Mesenchymal stem cell (in vitro differentiated cells and primary cell): ENCODE results near the gene CELF5.
"Not testable (repeated sequence)": the region's sequence is repeated elsewhere in the genome, so short reads cannot be mapped to it uniquely, and the experiment has no call there.

Experiments used
- DNase-seq: peaks from one replicate; pipeline ENCODE4 v3.0.0-alpha.2; 2013
- H2AFZ ChIP-seq: one replicate; pipeline ENCODE4 v1.6.1; 2013; ENCODE audit warnings: low read depth, mild to moderate bottlenecking, control low read depth, inconsistent platforms, low read length, moderate library complexity
- H2AK5ac ChIP-seq: 2 replicates; pipeline ENCODE4 v1.6.1; 2013; ENCODE audit warnings: low read length, moderate library complexity, mild to moderate bottlenecking, inconsistent platforms; ENCODE audit not compliant: severe bottlenecking
- H2BK120ac ChIP-seq: one replicate; pipeline ENCODE4 v1.6.1; 2013; ENCODE audit warnings: low read depth, mild to moderate bottlenecking, inconsistent platforms, low read length, moderate library complexity
- H2BK12ac ChIP-seq, 2 experiments: one replicate each; pipeline ENCODE4 v1.6.1; 2013; ENCODE audit warnings: inconsistent platforms in 2 of 2, low read length in 2 of 2, mild to moderate bottlenecking in 2 of 2, moderate library complexity in 2 of 2, control low read depth in 1 of 2
- H2BK15ac ChIP-seq: one replicate; pipeline ENCODE4 v1.6.1; 2013; ENCODE audit warnings: mild to moderate bottlenecking, low read depth, inconsistent platforms; ENCODE audit not compliant: poor library complexity, severe bottlenecking
- H2BK5ac ChIP-seq: 2 replicates; pipeline ENCODE4 v1.6.1; 2013; ENCODE audit warnings: low read depth, mild to moderate bottlenecking, low read length, control low read depth, inconsistent platforms; ENCODE audit not compliant: poor library complexity, severe bottlenecking
- H3K14ac ChIP-seq, 2 experiments: one replicate each; pipeline ENCODE4 v1.6.1; 2013; ENCODE audit warnings: inconsistent platforms in 2 of 2, low read length in 2 of 2, control low read depth in 1 of 2, mild to moderate bottlenecking in 1 of 2, moderate library complexity in 1 of 2
- H3K18ac ChIP-seq, 2 experiments: one replicate each; pipeline ENCODE4 v1.6.1; 2013; ENCODE audit warnings: inconsistent platforms in 2 of 2, low read length in 2 of 2, control low read depth in 1 of 2, low read depth in 1 of 2, mild to moderate bottlenecking in 1 of 2
- H3K23ac ChIP-seq, 2 experiments: one replicate each; pipeline ENCODE4 v1.6.1; 2013; ENCODE audit warnings: inconsistent platforms in 2 of 2, low read length in 2 of 2, mild to moderate bottlenecking in 2 of 2, moderate library complexity in 2 of 2, control low read depth in 1 of 2
- H3K27ac ChIP-seq: 2 replicates; pipeline ENCODE4 v1.5.1; 2013; ENCODE audit warnings: mild to moderate bottlenecking, moderate library complexity, low read length, control low read depth, inconsistent platforms; ENCODE audit not compliant: poor library complexity, severe bottlenecking
- H3K27me3 ChIP-seq, 2 experiments: 2 replicates each; pipeline versions ENCODE4 v1.6.1 to v1.7.0; 2013; ENCODE audit warnings: low read length in 2 of 2, mild to moderate bottlenecking in 2 of 2, moderate library complexity in 2 of 2, control low read depth in 1 of 2, inconsistent platforms in 1 of 2; ENCODE audit not compliant: control insufficient read depth in 1 of 2, insufficient read depth in 1 of 2
- H3K36me3 ChIP-seq, 2 experiments: 2 replicates each; pipeline versions ENCODE4 v1.6.1 to v1.7.0; 2013; ENCODE audit warnings: low read length in 2 of 2, control low read depth in 1 of 2, inconsistent platforms in 1 of 2, low read depth in 1 of 2, mild to moderate bottlenecking in 1 of 2; ENCODE audit not compliant: insufficient read depth in 2 of 2, control insufficient read depth in 1 of 2
- H3K4ac ChIP-seq, 2 experiments: one replicate each; pipeline ENCODE4 v1.6.1; 2013; ENCODE audit warnings: inconsistent platforms in 2 of 2, low read length in 2 of 2, mild to moderate bottlenecking in 2 of 2, moderate library complexity in 2 of 2, control low read depth in 1 of 2, low read depth in 1 of 2
- H3K4me1 ChIP-seq: 2 replicates; pipeline ENCODE4 v1.6.1; 2013; ENCODE audit warnings: low read depth, low read length, control low read depth; ENCODE audit not compliant: control insufficient read depth, insufficient read depth
- H3K4me2 ChIP-seq: 2 replicates; pipeline ENCODE4 v1.6.1; 2013; ENCODE audit warnings: low read length, mild to moderate bottlenecking, inconsistent platforms; ENCODE audit not compliant: poor library complexity, severe bottlenecking
- H3K4me3 ChIP-seq, 2 experiments: 2 replicates each; pipeline versions ENCODE4 v1.5.1 to v1.7.0; 2013; ENCODE audit warnings: low read length in 2 of 2, mild to moderate bottlenecking in 2 of 2, control low read depth in 1 of 2, low read depth in 1 of 2; ENCODE audit not compliant: insufficient read depth in 1 of 2
- H3K79me1 ChIP-seq: replicated peaks from 2 replicates; pipeline ENCODE4 v1.6.1; 2013; ENCODE audit warnings: mild to moderate bottlenecking, control low read depth, low read length, inconsistent platforms; ENCODE audit not compliant: poor library complexity, severe bottlenecking
- H3K9ac ChIP-seq: 2 replicates; pipeline ENCODE4 v1.7.0; 2013; ENCODE audit warnings: mild to moderate bottlenecking, low read length, moderate library complexity
- H3K9me3 ChIP-seq: 2 replicates; pipeline ENCODE4 v1.7.0; 2013; ENCODE audit warnings: mild to moderate bottlenecking, low read length; ENCODE audit not compliant: control insufficient read depth
- H4K8ac ChIP-seq: one replicate; pipeline ENCODE4 v1.6.1; 2013; ENCODE audit warnings: inconsistent platforms, mild to moderate bottlenecking, low read length, moderate library complexity
- H4K91ac ChIP-seq: one replicate; pipeline ENCODE4 v1.6.1; 2013; ENCODE audit warnings: mild to moderate bottlenecking, low read length, inconsistent platforms
- WGBS: methylation state at CpG from one replicate; pipeline ENCODE4 v1.1.7; 2013; ENCODE audit warnings: mixed read lengths; 5-methylcytosine and 5-hydroxymethylcytosine counted together

CELF5 gene

GRCh38 chr19:3190921-3191805 is 33.3 kb upstream of the CELF5 start:
- no peak overlapping the region for H2AK5ac ChIP-seq
- H3K4ac ChIP-seq, result no peak overlapping the region
- H3K9me3 ChIP-seq, result no peaks in the 10 kb centered on the region
- H3K9ac ChIP-seq, result no peak overlapping the region
- no peak overlapping the region for H2AFZ ChIP-seq
- 94% methylated on average over 46 of the region's 46 CpGs for WGBS
- H3K14ac ChIP-seq, result no peak overlapping the region
- H4K91ac ChIP-seq, result peak overlapping the region; percentile 62
- no peak overlapping the region for H2BK15ac ChIP-seq
- no peak overlapping the region for H4K8ac ChIP-seq
- no peak for DNase-seq
- H3K4me1 ChIP-seq, result peaks cover 25% of the 10 kb centered on the region
- H3K4me3 ChIP-seq, result no peak overlapping the region
- no peak overlapping the region for H3K18ac ChIP-seq
- H3K23ac ChIP-seq, result no peak overlapping the region
- H2BK12ac ChIP-seq, result no peak overlapping the region
- no peak overlapping the region for H2BK5ac ChIP-seq
- no peaks in the 10 kb centered on the region for H3K27me3 ChIP-seq
- peaks cover 59% of the 10 kb centered on the region for H3K79me1 ChIP-seq
- H3K36me3 ChIP-seq, result peaks cover 23 to 71% of the 10 kb centered on the region in 2 experiments
- no peak overlapping the region for H2BK120ac ChIP-seq
- H3K27ac ChIP-seq, result no peak overlapping the region
- no peak overlapping the region for H3K4me2 ChIP-seq

DNA sequence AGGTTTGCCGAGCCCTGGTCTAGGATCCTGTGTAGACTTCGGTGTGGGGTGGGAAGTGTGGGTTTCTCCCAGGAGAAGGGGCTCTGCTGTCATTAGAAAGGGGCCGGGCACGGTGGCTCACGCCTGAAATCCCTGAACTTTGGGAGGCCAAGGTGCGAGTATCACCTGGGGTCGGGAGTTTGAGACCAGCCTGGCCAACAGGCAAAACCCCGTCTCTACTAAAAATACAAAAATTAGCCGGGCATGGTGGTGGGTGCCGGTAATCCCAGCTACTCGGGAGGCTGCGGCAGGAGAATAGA is 32.7 kb upstream of the CELF5 start:
- not testable (repeated sequence) for H2BK15ac ChIP-seq, H3K27me3 ChIP-seq, H3K4me2 ChIP-seq, H3K27ac ChIP-seq, H3K4ac ChIP-seq, H3K9me3 ChIP-seq, DNase-seq, H2BK5ac ChIP-seq, H3K9ac ChIP-seq, H3K18ac ChIP-seq, H2AFZ ChIP-seq, H4K91ac ChIP-seq, H2BK12ac ChIP-seq, H3K4me3 ChIP-seq, H2AK5ac ChIP-seq, H3K23ac ChIP-seq, H2BK120ac ChIP-seq, H4K8ac ChIP-seq, H3K14ac ChIP-seq
- 95% methylated on average over 12 of the region's 12 CpGs for WGBS
- Histone ChIP-seq H3K4me1 (peaks cover 19% of the 10 kb centered on the region), H3K36me3 (peaks cover 28 to 77% of the 10 kb centered on the region in 2 experiments), H3K79me1 (peaks cover 65% of the 10 kb centered on the region)

DNA sequence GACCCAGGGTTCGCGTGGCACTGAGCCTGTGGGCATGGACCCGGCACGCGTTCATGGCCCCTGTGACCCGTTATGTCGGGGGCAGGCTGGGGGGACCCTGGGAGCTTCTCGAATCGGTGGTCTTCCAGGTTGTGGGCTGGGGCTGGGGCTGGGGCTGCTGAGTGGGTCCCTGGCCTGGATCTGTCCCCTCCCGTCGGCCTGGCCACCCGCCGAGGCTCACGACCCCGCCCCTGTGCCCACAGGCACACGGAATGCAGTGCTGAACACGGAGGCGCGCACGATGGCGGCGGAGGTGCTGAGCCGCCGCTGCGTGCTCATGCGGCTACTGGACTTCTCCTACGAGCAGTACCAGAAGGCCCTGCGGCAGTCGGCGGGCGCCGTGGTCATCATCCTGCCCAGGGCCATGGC is 32.2 kb upstream of the CELF5 start:
- H2BK12ac ChIP-seq, result no peak overlapping the region

DNA sequence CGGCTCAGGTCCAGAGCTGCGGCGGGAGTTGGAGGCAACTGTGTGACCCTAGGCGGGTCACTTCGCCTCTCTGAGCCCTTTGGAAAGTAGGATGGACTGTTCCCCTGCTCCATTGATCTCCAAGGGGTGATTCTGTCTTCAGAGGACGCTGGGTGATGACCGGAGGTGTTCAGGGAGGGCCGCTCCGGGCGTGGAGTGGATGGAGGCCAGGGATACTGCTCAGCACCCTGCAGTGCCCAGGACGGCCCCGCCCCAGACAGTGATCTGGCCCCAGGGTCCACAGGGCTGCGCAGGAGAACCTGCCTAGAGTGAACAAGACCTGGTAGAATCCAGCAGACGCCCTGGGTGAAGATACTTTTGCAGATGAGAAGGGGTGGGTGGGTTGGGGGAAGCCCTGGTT is 31.8 kb upstream of the CELF5 start:
- Histone ChIP-seq H4K8ac (no peak overlapping the region), H2AFZ (no peak overlapping the region), H2BK15ac (no peak overlapping the region), H3K4ac (no peak overlapping the region), H3K4me3 (no peak overlapping the region), H2BK12ac (no peak overlapping the region), H3K36me3 (peaks cover 28 to 79% of the 10 kb centered on the region in 2 experiments), H4K91ac (no peak overlapping the region), H3K18ac (no peak overlapping the region), H3K9me3 (no peaks in the 10 kb centered on the region), H3K4me2 (no peak overlapping the region), H3K27me3 (no peaks in the 10 kb centered on the region), H2BK120ac (no peak overlapping the region), H3K9ac (no peak overlapping the region), H3K79me1 (peaks cover 60% of the 10 kb centered on the region), H3K23ac (no peak overlapping the region), H2AK5ac (no peak overlapping the region), H3K4me1 (peaks cover 10% of the 10 kb centered on the region), H3K14ac (no peak overlapping the region), H3K27ac (no peak overlapping the region), H2BK5ac (no peak overlapping the region)
- 97% methylated on average over 14 of the region's 14 CpGs for WGBS
- DNase-seq, result no peak

More for the DNA sequence above, 32.2 kb upstream of the CELF5 start:
- Histone ChIP-seq H2AK5ac (no peak overlapping the region), H3K18ac (no peak overlapping the region), H2AFZ (no peak overlapping the region), H4K91ac (no peak overlapping the region), H3K23ac (no peak overlapping the region), H3K27ac (no peak overlapping the region), H3K4ac (no peak overlapping the region), H3K36me3 (peaks cover 28 to 82% of the 10 kb centered on the region in 2 experiments), H3K79me1 (peaks cover 65% of the 10 kb centered on the region), H4K8ac (no peak overlapping the region), H3K14ac (no peak overlapping the region), H3K4me1 (peaks cover 14% of the 10 kb centered on the region), H2BK120ac (no peak overlapping the region), H2BK5ac (no peak overlapping the region), H3K4me2 (no peak overlapping the region), H2BK15ac (no peak overlapping the region), H3K4me3 (no peak overlapping the region), H3K27me3 (no peaks in the 10 kb centered on the region), H3K9me3 (no peaks in the 10 kb centered on the region), H3K9ac (no peak overlapping the region)
- 97% methylated on average over 32 of the region's 32 CpGs for WGBS
- DNase-seq, result no peak
